Large intestine (tissue), 3 donors: ENCODE data around the gene RPRD1B. TPM values are rescaled to one million over a fixed set of nuclear protein-coding genes. Genes with fewer than 3 reads are reported as not detected.

Experiments
- DNase-seq, 2 donors: peaks; one replicate each; pipeline versions ENCODE4 v3.0.0 to v3.0.0-alpha.2; 2013
- H3K27ac ChIP-seq: one replicate; pipeline ENCODE4 v1.5.1; 2013; ENCODE audit warnings: low read length
- H3K27me3 ChIP-seq: 2 replicates; pipeline ENCODE4 v1.6.1; 2013; ENCODE audit warnings: low read length; ENCODE audit not compliant: control insufficient read depth, insufficient read depth
- H3K36me3 ChIP-seq: 2 replicates; pipeline ENCODE4 v1.6.1; 2013; ENCODE audit warnings: low read length; ENCODE audit not compliant: control insufficient read depth, insufficient read depth
- H3K4me1 ChIP-seq: one replicate; pipeline ENCODE4 v1.6.1; 2013; ENCODE audit warnings: low read length; ENCODE audit not compliant: control insufficient read depth, insufficient read depth
- H3K4me3 ChIP-seq: one replicate; pipeline ENCODE4 v1.5.1; 2013; ENCODE audit warnings: low read length
- H3K9me3 ChIP-seq: one replicate; pipeline ENCODE4 v1.6.1; 2013; ENCODE audit warnings: mild to moderate bottlenecking, low read depth, low read length, moderate library complexity; ENCODE audit not compliant: control insufficient read depth
- WGBS: methylation state at CpG from one replicate; pipeline ENCODE4 v1.1.5; 2013; ENCODE audit warnings: low lambda C conversion rate; ENCODE audit not compliant: insufficient coverage; 5-methylcytosine and 5-hydroxymethylcytosine counted together
- polyA plus RNA-seq: library from polyadenylated mRNA; unstranded; fragments of 120-200 nt; gene quantifications from one replicate; pipeline ENCODE4 v1.2.1, GENCODE V29; 2013

Gene RPRD1B
- polyA plus RNA-seq, 1 donor = 49.0 TPM

GRCh38 chr20:38085026-38085425 lies 51.5 kb downstream of the RPRD1B start:
- H3K27ac ChIP-seq = peak overlapping the region; percentile 27
- no CpG with 5 or more reads among the region's 10 CpGs for WGBS
- no peaks in the 10 kb centered on the region for H3K9me3 ChIP-seq
- no peak for DNase-seq
- no peaks in the 10 kb centered on the region for H3K27me3 ChIP-seq
- no peak overlapping the region for H3K4me3 ChIP-seq
- H3K4me1 ChIP-seq = peaks cover 12% of the 10 kb centered on the region
- peaks cover 69% of the 10 kb centered on the region for H3K36me3 ChIP-seq

- no peak for DNase-seq
- WGBS = no CpG with 5 or more reads among the region's 10 CpGs
- Histone ChIP-seq H3K27me3 (no peaks in the 10 kb centered on the region), H3K4me1 (peaks cover 13% of the 10 kb centered on the region), H3K9me3 (no peaks in the 10 kb centered on the region), H3K27ac (no peak overlapping the region), H3K36me3 (peaks cover 65% of the 10 kb centered on the region), H3K4me3 (no peak overlapping the region)
These were observed 56.0 kb downstream of the RPRD1B start for GRCh38 chr20:38089500-38089899.

GRCh38 chr20:38090061-38090460 lies 56.5 kb downstream of the RPRD1B start:
- WGBS = 80% methylated on average over 1 of the region's 7 CpGs
- Histone ChIP-seq H3K4me3 (no peak overlapping the region), H3K36me3 (peaks cover 62% of the 10 kb centered on the region), H3K9me3 (no peaks in the 10 kb centered on the region), H3K27ac (no peak overlapping the region), H3K4me1 (peaks cover 19% of the 10 kb centered on the region), H3K27me3 (no peaks in the 10 kb centered on the region)
- no peak for DNase-seq

GRCh38 chr20:38091441-38092216 lies 58.1 kb downstream of the RPRD1B start:
- H3K27me3 ChIP-seq = no peaks in the 10 kb centered on the region
- WGBS = 33% methylated on average over 1 of the region's 6 CpGs

GRCh38 chr20:38092260-38092857 lies 58.8 kb downstream of the RPRD1B start:
- Histone ChIP-seq H3K27ac (no peak overlapping the region), H3K9me3 (no peaks in the 10 kb centered on the region), H3K36me3 (peaks cover 42% of the 10 kb centered on the region), H3K27me3 (no peaks in the 10 kb centered on the region), H3K4me1 (peaks cover 22% of the 10 kb centered on the region), H3K4me3 (no peak overlapping the region)
- WGBS = no CpG with 5 or more reads among the region's 12 CpGs
- DNase-seq = no peak

More at GRCh38 chr20:38091441-38092216, 58.1 kb downstream of the RPRD1B start:
- H3K4me3 ChIP-seq = no peak overlapping the region
- H3K9me3 ChIP-seq = no peaks in the 10 kb centered on the region
- no peak for DNase-seq
- H3K36me3 ChIP-seq = peaks cover 48% of the 10 kb centered on the region
- peak overlapping the region; percentile 8 for H3K27ac ChIP-seq
- peaks cover 22% of the 10 kb centered on the region for H3K4me1 ChIP-seq

GRCh38 chr20:38092915-38093314 lies 59.4 kb downstream of the RPRD1B start:
- Histone ChIP-seq H3K36me3 (peaks cover 36% of the 10 kb centered on the region), H3K27ac (no peak overlapping the region), H3K4me1 (peaks cover 22% of the 10 kb centered on the region), H3K27me3 (no peaks in the 10 kb centered on the region), H3K9me3 (no peaks in the 10 kb centered on the region), H3K4me3 (no peak overlapping the region)
- no peak for DNase-seq

- no peaks in the 10 kb centered on the region for H3K27me3 ChIP-seq
- peak overlapping the region; percentile 84 for H3K27ac ChIP-seq
- peak in 1 of 2 donors; percentile 44 for DNase-seq
- peaks cover 22% of the 10 kb centered on the region for H3K4me1 ChIP-seq
- H3K9me3 ChIP-seq = no peaks in the 10 kb centered on the region
- no CpG with 5 or more reads among the region's 8 CpGs for WGBS
- peaks cover 29% of the 10 kb centered on the region for H3K36me3 ChIP-seq
- no peak overlapping the region for H3K4me3 ChIP-seq
These were observed 60.1 kb downstream of the RPRD1B start for GRCh38 chr20:38093641-38094077.

- peaks cover 22% of the 10 kb centered on the region for H3K4me1 ChIP-seq
- peak; percentile 66 to 79 for DNase-seq
- WGBS = no CpG with 5 or more reads among the region's 1 CpG
- no peaks in the 10 kb centered on the region for H3K9me3 ChIP-seq
- H3K27me3 ChIP-seq = no peaks in the 10 kb centered on the region
- peaks cover 21% of the 10 kb centered on the region for H3K36me3 ChIP-seq
- peak overlapping the region; percentile 84 for H3K27ac ChIP-seq
- no peak overlapping the region for H3K4me3 ChIP-seq
These were observed 60.9 kb downstream of the RPRD1B start for GRCh38 chr20:38094373-38094891.

- no peaks in the 10 kb centered on the region for H3K9me3 ChIP-seq
- peaks cover 22% of the 10 kb centered on the region for H3K4me1 ChIP-seq
- H3K27me3 ChIP-seq = no peaks in the 10 kb centered on the region
- WGBS = no CpG with 5 or more reads among the region's 7 CpGs
- DNase-seq = peak; percentile 23 to 57
- peaks cover 14% of the 10 kb centered on the region for H3K36me3 ChIP-seq
- H3K4me3 ChIP-seq = no peak overlapping the region
- H3K27ac ChIP-seq = peak overlapping the region; percentile 84
These were observed 61.6 kb downstream of the RPRD1B start for GRCh38 chr20:38095017-38095686.

GRCh38 chr20:38098952-38099351 lies 65.4 kb downstream of the RPRD1B start:
- Histone ChIP-seq H3K9me3 (no peaks in the 10 kb centered on the region), H3K4me1 (peaks cover 16% of the 10 kb centered on the region), H3K4me3 (no peak overlapping the region), H3K27me3 (no peaks in the 10 kb centered on the region), H3K27ac (no peak overlapping the region), H3K36me3 (no peaks in the 10 kb centered on the region)
- no peak for DNase-seq
- WGBS = 50% methylated on average over 1 of the region's 1 CpG
